PFSK-1 (cell line): ENCODE measurements around the gene NGRN.

ENCODE experiments used
- POLR2AphosphoS5 ChIP-seq: IDR thresholded peaks from 2 replicates; pipeline ENCODE4 v1.6.1; 2012; ENCODE audit warnings: low read depth, mild to moderate bottlenecking, control low read depth, low read length, moderate library complexity
- REST ChIP-seq, 2 experiments: IDR thresholded peaks; 2 replicates each; pipeline versions ENCODE4 v1.6.1 to v1.8.0; 2011 to 2012; ENCODE audit warnings: low read depth in 2 of 2, low read length in 2 of 2, control low read depth in 1 of 2, inconsistent platforms in 1 of 2, mild to moderate bottlenecking in 1 of 2, moderate library complexity in 1 of 2; ENCODE audit not compliant: insufficient read depth in 1 of 2
- SIN3A ChIP-seq: IDR thresholded peaks from 2 replicates; pipeline ENCODE4 v1.6.1; 2012; ENCODE audit warnings: mild to moderate bottlenecking, low read length, moderate library complexity, borderline replicate concordance; ENCODE audit not compliant: insufficient read depth
- TAF1 ChIP-seq: IDR thresholded peaks from 2 replicates; pipeline ENCODE4 v1.6.1; 2012; ENCODE audit warnings: low read length, control low read depth, borderline replicate concordance; ENCODE audit not compliant: insufficient read depth

- TF ChIP-seq REST (IDR thresholded peaks at IDR 0.05; ENCODE audit: insufficient read depth in 1 of 2, low read depth in 2 of 2, low read length in 2 of 2) = no peak
- TF ChIP-seq SIN3A = no peak
- no peak for TF ChIP-seq POLR2AphosphoS5
- no peak for TF ChIP-seq TAF1
Measured at GRCh38 chr15:90248789-90249202, 16.7 kb upstream of the NGRN start.
